BE2C (cell line): ENCODE measurements around the gene RELN.

ENCODE experiments used
- DNase-seq: peaks from one replicate; pipeline ENCODE4 v3.0.0-alpha.2; 2020
- H3K27me3 ChIP-seq: fragments of 250-450 bp; sonication (Bioruptor Pico); 2 replicates; pipeline ENCODE4 v1.5.1; 2020; ENCODE audit warnings: mild to moderate bottlenecking
- H3K36me3 ChIP-seq: fragments of 250-450 bp; sonication (Bioruptor Pico); 2 replicates; pipeline ENCODE4 v1.5.1; 2020; ENCODE audit warnings: mild to moderate bottlenecking
- H3K4me1 ChIP-seq: fragments of 250-450 bp; sonication (Bioruptor Pico); 2 replicates; pipeline ENCODE4 v1.5.1; 2020
- H3K4me3 ChIP-seq: 2 replicates; pipeline ENCODE4 v1.5.1; 2011; ENCODE audit warnings: low read depth, low read length
- H3K9me3 ChIP-seq: fragments of 250-450 bp; sonication (Bioruptor Pico); 2 replicates; pipeline ENCODE4 v1.5.1; 2020
- TF ChIP-seq, protein P1 (sequence below): IDR thresholded peaks from 2 replicates; pipeline ENCODE4 v1.5.1; 2012; ENCODE audit warnings: mild to moderate bottlenecking, low read depth, low read length

RELN gene

DNA sequence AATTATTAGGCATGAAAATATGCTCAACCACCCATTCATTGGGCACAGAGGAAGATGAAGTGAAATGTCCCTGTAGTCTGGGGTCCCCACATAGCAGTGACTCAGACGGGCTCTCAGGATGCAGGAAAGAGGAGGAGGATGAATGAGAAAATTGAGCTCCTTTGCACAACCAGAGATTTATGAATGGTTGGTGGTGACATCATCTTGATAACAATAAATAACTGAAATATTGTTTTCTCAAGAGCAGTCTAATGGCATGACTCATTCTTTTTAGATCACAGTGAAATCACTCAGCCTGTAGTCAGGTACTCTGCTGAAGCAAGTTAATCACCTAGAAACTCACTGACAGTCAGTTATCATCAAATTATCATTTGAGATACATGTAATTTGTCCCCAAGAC lies 254.1 kb downstream of the RELN start:
- Histone ChIP-seq H3K9me3 (no peaks in the 10 kb centered on the region), H3K27me3 (no peaks in the 10 kb centered on the region), H3K4me3 (no peak overlapping the region), H3K4me1 (peaks cover 35% of the 10 kb centered on the region), H3K36me3 (no peaks in the 10 kb centered on the region; the same call in 1 of the 2 replicates)
- peak; percentile 55 for DNase-seq
- TF ChIP-seq, protein P1, sequence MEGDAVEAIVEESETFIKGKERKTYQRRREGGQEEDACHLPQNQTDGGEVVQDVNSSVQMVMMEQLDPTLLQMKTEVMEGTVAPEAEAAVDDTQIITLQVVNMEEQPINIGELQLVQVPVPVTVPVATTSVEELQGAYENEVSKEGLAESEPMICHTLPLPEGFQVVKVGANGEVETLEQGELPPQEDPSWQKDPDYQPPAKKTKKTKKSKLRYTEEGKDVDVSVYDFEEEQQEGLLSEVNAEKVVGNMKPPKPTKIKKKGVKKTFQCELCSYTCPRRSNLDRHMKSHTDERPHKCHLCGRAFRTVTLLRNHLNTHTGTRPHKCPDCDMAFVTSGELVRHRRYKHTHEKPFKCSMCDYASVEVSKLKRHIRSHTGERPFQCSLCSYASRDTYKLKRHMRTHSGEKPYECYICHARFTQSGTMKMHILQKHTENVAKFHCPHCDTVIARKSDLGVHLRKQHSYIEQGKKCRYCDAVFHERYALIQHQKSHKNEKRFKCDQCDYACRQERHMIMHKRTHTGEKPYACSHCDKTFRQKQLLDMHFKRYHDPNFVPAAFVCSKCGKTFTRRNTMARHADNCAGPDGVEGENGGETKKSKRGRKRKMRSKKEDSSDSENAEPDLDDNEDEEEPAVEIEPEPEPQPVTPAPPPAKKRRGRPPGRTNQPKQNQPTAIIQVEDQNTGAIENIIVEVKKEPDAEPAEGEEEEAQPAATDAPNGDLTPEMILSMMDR, result no peak

GRCh38 chr7:103731169-103731568 lies 258.3 kb downstream of the RELN start:
- no peaks in the 10 kb centered on the region for H3K27me3 ChIP-seq

GRCh38 chr7:103729026-103729425 lies 260.4 kb downstream of the RELN start:
- Histone ChIP-seq H3K27me3 (no peaks in the 10 kb centered on the region), H3K36me3 (no peaks in the 10 kb centered on the region), H3K9me3 (no peaks in the 10 kb centered on the region), H3K4me3 (peak overlapping the region; percentile 54), H3K4me1 (peaks cover 6% of the 10 kb centered on the region)
- TF ChIP-seq, protein P1, result no peak
- no peak for DNase-seq

More at GRCh38 chr7:103731169-103731568, 258.3 kb downstream of the RELN start:
- no peak for DNase-seq
- Histone ChIP-seq H3K4me3 (no peak overlapping the region), H3K36me3 (no peaks in the 10 kb centered on the region), H3K9me3 (no peaks in the 10 kb centered on the region), H3K4me1 (peaks cover 17% of the 10 kb centered on the region)
- TF ChIP-seq, protein P1, result no peak

DNA sequence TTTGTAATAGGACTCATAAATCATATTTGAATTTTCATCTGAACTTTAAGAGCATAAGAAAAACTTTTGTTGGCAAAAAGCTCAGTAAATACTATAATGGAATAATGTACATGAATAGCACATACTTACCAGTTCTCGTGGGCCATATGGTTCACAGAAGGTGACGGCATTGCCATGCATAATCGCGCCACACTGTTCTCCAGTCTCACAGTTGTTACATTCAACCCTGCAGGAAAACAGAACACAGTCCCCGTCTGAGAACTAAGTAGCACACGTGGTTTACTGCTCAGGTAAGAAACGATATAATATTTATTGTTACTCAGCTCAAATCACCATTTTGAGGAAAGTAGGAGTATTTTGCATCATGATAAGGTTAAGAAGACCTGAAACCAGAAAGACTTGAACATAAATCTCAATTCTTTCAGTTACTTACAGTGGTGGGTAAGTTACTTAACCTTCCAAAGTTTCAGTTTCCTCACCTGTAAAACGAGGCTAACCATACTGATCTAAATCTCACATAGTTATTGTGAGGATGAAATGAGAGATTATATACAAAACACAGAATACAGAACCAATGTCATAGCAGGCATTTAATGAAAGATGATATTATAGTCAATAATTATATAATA lies 261.4 kb downstream of the RELN start:
- Histone ChIP-seq H3K4me1 (peaks cover 11% of the 10 kb centered on the region), H3K9me3 (no peaks in the 10 kb centered on the region), H3K36me3 (no peaks in the 10 kb centered on the region; the same call in 1 of the 2 replicates), H3K27me3 (no peaks in the 10 kb centered on the region), H3K4me3 (peak overlapping the region; percentile 54)
- peak; percentile 62 for DNase-seq
- TF ChIP-seq, protein P1, result no peak

- Histone ChIP-seq H3K4me1 (peaks cover 44% of the 10 kb centered on the region), H3K9me3 (no peaks in the 10 kb centered on the region), H3K27me3 (no peaks in the 10 kb centered on the region), H3K36me3 (peaks cover 2% of the 10 kb centered on the region; the same call in 1 of the 2 replicates), H3K4me3 (no peak overlapping the region)
- TF ChIP-seq, protein P1, result no peak
- DNase-seq, result no peak
Measured at GRCh38 chr7:103719070-103719469, 270.4 kb downstream of the RELN start.

GRCh38 chr7:103718482-103719061 lies 270.9 kb downstream of the RELN start:
- peaks cover 2% of the 10 kb centered on the region; the same call in 1 of the 2 replicates for H3K36me3 ChIP-seq
- H3K27me3 ChIP-seq, result no peaks in the 10 kb centered on the region
- H3K4me3 ChIP-seq, result no peak overlapping the region
- DNase-seq, result peak; percentile 27
- H3K9me3 ChIP-seq, result no peaks in the 10 kb centered on the region
- H3K4me1 ChIP-seq, result peaks cover 48% of the 10 kb centered on the region
- TF ChIP-seq, protein P1, result no peak
